NCI-H2081 treated with DMSO at 0.1 percent for 48 hours (cell line): ENCODE data around the gene BORCS8.
A peak's percentile ranks its signal among the peaks of the same experiment; 100 is the strongest.
"Not testable (repeated sequence)": the region's sequence is repeated elsewhere in the genome, so short reads cannot be mapped to it uniquely, and the experiment has no call there.

Experiments
- DNase-seq: peaks from one replicate; lab custom pipeline; 2025; lab: John Stamatoyannopoulos, UW

BORCS8 gene

DNA sequence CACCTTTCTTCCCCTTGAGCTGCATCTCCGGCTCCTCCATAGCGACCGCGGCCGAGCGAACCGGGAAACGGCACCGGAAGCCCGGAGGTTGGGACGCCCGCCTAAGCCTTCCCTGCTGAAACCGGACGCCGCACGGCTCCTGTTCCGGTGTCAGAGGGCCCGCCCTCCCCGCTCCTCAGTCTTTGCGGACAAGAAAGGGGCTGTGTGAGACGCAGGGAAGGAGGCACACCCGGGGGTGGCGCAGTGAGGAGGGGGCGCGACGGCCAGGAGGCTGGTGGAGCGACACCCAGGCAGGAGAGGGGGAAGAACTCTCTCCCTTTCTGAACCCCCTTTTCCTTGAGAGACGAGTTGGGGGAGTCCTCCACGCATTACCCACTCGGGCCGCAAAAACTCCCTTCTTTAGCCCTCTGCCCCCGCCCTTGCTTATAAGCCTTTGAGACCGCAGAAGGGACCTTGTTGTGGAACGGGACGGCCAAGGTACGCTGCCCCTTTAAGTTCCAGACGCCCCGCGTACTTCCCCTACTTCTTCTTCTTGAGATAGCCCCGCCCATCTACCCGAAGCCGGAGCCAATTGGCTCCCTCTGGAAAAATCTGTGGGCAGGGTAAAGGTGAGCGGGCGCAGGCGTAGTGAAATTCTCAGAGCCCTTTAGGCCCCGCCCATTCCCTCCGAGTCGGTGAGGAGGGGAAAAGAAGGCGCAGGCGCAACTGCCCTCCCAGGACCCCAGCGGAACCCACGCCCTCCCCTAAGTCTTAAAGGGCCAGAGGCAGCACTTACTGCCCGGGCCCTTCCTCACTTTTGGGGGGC lies at the start of gene BORCS8, which contains the start of gene RFXANK:
TSS of gene BORCS8 (minus strand) at position 75 of the 805 bp plus-strand sequence. CDS start at position 40, 35 bp downstream.
TSS of gene RFXANK (plus strand) at position 181 of the 805 bp plus-strand sequence. CDS start 1,689 bp downstream, outside the sequence.
- peak; percentile 95 for DNase-seq

GRCh38 chr19:19240476-19240875 lies 48.5 kb upstream of the BORCS8 start:
- DNase-seq = no peak

GRCh38 chr19:19239675-19240074 lies 47.7 kb upstream of the BORCS8 start:
- no peak for DNase-seq

DNA sequence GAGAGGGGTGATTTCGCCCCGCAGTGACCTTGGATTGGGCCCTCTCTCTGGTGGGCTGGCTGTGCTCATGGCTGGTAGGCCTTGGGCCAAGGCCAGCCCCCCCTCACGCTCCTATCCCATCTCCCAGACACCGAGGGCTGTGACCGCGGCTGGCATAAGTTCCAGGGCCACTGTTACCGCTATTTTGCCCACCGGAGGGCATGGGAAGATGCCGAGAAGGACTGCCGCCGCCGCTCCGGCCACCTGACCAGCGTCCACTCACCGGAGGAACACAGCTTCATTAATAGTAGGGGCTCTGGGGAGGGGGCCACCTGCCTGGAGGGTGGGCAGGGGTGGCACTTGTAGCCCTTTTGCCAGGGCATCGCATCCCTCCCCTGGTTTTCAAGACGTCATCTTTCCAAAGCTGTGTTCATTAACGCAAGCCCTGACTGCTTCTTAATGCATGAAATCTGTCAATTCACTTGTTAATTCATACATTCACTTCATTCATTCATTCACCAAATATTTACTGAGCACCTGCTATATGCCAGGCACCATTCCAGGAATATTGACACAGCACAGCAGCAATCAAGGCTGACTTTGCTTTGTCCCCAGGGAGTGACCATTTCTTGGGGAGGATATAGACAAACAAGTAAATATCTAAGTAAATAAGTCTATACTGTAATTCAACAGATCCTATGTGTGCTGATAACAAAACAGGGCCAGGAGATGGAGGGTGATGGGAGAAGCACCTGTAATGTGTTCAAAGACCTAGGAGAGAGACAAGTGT lies 46.4 kb upstream of the BORCS8 start:
- DNase-seq = no peak

GRCh38 chr19:19236173-19236572 lies 44.2 kb upstream of the BORCS8 start:
- DNase-seq = no peak

- DNase-seq = no peak
Observed at GRCh38 chr19:19234220-19234816, 42.4 kb upstream of the BORCS8 start.

DNA sequence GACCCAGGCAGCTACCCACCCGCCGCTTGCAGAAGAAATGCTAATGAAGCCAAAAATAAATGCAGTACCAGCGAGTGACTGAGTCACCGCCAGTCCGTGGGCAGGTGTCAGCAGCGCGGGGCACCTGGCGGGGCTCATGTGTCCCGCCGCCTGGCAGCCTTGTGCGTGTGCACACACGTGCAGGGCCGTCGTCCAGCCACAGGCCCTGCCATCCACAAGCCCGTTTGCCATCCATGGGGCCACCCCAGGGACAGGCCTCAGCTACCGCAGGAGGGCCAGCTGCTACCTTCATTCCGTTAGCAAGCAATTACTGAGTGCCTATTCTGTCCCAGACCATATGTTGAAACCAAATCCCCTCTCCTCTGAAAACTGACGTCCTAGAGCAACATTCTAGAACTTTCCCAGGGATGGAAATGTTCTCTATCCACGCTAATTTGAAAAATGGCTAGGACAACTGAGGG lies 40.3 kb upstream of the BORCS8 start:
- no peak for DNase-seq

DNA sequence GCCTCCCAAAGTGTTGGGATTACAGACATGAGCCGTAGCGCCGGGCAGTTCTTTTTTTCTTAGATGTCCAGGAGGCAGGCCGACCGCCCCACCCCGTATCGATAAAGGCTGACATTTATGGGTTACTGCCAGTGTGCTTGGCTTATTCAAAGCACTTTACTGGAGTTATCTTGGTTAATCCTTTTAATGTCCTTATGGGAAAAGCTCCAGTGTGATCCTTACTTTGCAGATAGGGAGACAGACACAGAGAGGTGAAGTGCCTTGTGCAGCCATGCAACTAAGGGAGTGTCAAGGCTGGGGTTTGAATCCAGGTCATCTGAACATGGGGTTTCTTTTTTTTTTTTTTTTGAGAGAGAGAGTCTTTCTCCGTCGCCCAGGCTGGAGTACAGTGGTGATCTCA lies 39.0 kb upstream of the BORCS8 start:
- DNase-seq = no peak

GRCh38 chr19:19229701-19230100 lies 37.7 kb upstream of the BORCS8 start:
- DNase-seq = no peak

DNA sequence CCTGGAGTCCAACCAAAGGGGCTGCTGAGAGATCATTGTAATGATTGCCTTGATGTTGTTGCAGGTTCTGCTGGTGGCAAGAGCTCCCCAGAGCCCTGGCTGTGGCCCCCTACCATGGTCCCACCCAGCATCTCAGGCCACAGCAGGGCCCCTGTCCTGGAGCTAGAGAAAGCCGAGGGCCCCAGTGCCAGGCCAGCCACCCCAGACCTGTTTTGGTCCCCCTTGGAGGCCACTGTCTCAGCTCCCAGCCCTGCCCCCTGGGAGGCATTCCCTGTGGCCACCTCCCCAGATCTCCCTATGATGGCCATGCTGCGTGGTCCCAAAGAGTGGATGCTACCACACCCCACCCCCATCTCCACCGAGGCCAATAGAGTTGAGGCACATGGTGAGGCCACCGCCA lies 35.3 kb upstream of the BORCS8 start:
- no peak for DNase-seq

DNA sequence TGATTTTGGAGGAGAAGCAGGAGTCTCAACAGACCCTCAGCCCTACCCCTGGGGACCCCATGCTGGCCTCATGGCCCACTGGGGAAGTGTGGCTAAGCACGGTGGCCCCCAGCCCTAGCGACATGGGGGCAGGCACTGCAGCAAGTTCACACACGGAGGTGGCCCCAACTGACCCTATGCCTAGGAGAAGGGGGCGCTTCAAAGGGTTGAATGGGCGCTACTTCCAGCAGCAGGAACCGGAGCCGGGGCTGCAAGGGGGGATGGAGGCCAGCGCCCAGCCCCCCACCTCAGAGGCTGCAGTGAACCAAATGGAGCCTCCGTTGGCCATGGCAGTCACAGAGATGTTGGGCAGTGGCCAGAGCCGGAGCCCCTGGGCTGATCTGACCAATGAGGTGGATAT lies 34.7 kb upstream of the BORCS8 start:
- no peak for DNase-seq

DNA sequence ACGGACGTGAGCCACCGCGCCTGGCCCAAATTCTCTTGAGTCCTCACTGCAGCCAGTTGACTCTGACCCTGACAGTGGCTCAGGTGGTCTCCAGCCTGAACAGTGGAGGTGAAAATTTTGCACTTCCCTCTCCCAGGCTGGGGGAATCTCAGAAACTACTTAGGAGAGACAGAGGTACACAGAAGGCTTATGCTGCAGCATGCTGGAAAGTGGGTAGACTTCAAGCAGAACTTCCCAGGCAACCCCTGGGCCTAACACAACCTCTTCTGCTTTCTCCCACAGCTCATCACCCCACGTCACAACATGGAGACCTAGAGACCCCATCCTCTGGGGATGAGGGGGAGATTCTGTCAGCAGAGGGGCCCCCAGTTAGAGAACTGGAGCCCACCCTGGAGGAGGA lies 34.3 kb upstream of the BORCS8 start:
- no peak for DNase-seq

GRCh38 chr19:19224852-19225494 lies 33.0 kb upstream of the BORCS8 start:
- DNase-seq = no peak

DNA sequence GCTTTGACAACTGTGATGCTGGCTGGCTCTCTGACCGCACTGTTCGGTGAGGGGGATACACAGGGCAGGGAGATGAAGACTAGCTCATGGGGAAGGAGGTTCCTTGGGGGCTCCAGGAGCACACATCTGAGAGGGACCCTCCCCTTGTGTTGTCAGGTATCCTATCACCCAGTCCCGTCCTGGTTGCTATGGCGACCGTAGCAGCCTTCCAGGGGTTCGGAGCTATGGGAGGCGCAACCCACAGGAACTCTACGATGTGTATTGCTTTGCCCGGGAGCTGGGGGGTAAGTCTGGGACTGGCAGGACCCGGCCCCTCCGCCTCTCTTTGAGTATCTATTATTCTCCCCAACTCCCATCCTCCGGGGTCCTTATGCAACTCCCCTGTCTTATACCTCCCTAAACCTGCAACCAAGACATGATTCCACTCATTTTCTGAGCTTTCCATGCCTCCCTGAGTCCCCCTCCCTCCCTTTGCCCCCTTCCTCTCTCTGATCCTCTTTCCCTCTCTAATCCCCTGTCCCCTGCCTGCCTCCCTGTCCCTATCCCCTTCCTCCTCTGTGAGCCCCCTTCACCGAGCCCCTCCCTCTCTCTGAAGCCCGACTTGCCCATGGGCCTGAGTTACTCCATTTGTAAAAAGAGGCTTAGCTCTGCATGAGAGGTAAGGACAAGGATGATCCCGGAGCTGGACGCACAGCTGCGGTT lies 32.3 kb upstream of the BORCS8 start:
- DNase-seq = no peak

- DNase-seq = no peak
Observed at GRCh38 chr19:19223636-19224035, 31.7 kb upstream of the BORCS8 start.

DNA sequence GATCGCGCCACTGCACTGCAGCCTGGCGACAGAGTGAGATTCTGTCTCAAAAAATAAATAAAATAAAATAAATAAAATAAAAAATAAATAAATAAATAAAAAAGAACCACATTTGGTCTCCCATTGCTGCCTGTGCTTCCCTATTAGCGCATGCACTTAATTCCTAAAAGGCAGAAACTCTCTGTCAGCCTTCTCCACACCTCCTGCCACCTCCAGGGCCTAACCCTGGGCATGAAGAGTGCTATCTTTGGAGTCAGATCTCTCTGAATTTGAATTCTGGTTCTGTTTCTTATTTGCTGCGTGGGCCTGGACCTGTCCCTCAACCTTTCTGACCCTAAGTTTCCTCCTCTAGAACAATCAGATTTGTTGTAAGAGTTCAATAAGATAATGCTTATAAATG lies 31.1 kb upstream of the BORCS8 start:
- DNase-seq = no peak

DNA sequence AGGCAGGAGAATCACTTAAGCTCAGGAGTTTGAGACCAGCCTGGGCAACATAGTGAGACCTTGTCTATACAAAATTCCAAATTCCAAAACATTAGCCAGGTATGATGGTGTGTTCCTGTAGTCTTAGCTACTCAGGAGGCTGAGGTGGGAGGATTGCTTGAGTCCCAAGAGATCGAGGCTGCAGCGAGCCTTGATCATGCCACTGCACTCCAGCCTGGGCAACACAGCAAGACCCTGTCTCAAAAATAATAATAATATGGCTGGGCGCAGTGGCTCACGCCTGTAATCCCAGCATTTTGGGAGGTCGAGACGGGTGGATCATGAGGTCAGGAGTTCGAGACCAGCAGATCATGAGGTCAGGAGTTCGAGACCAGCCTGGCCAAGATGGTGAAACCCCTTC lies 29.0 kb upstream of the BORCS8 start:
- not testable (repeated sequence) for DNase-seq

DNA sequence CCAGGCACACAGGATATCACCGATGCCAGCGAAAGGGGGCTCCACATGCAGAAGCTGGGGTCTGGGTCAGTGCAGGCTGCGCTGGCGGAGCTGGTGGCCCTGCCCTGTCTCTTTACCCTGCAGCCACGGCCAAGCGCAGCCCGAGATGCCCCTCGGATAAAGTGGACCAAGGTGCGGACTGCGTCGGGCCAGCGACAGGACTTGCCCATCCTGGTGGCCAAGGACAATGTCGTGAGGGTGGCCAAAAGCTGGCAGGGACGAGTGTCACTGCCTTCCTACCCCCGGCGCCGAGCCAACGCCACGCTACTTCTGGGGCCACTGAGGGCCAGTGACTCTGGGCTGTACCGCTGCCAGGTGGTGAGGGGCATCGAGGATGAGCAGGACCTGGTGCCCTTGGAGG lies 27.0 kb upstream of the BORCS8 start:
- no peak for DNase-seq

DNA sequence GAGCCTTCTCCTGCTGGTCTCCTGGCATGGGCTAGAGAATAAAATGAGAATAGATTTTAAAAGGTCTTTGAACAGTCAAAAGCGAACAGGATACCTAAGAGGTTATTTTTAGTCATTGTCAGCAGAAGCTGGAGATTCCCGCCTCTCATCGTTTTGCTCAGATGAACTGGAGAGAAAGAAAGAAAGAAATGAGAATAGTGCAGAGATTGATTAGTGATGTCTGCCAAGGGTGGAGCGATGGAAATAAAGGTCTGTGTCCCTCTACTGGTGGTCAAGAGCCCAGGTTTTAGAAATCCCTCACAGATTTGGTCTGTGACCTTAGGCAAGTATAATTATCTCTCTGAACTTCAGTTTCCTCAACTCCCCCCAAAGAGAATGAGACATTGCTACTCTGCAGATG lies 25.1 kb upstream of the BORCS8 start:
- no peak for DNase-seq

- no peak for DNase-seq
Observed at GRCh38 chr19:19215792-19216191, 23.8 kb upstream of the BORCS8 start.

DNA sequence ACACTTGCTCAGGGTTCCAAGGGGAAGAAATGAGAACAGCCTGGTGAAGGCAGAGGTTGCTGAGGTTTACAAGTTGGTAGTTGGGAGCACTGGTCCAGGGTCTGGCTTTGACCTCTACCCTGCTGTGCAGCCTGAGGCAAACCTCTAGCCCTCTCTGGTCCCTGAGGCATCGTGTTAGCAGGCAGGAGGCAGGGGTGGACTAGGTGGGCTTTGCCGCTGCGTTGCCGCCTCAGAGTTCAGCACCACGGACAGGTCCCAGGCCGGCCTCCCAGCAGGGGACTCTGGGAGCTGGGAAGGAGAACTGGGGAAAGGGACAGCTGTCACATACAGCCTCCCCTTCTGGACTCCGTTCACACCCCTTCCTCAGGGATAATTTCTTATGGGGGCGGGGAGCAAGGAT lies 22.9 kb upstream of the BORCS8 start:
- no peak for DNase-seq

DNA sequence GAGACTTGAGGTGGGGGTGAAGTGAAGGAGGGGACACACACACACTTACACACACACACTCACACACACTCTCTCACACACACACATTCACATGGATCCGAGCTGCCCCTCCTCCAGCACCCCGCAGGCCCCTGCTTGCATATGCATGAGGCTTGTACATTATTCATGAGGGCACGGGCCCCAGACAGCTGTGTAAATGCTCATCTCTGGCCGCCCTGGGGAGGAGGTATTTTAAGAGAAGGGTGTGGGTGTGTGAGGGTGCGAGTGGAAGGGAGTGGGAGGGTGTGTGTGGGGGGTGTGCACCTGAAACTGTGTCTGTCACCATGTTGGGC lies 22.2 kb upstream of the BORCS8 start:
- DNase-seq = no peak
